ENCODE measurements around the gene LMF1.

GRCh38 chr16:818592-818991 lies 152.2 kb downstream of the LMF1 start:
- TF ChIP-seq NCOA1 (IDR thresholded peaks at IDR 0.05; ENCODE audit: low read depth) = no peak
- TF ChIP-seq SMARCB1 (IDR thresholded peaks at IDR 0.05; ENCODE audit: insufficient read length, low read depth) = no peak
- no peak for TF ChIP-seq ZNF143 (CRISPR knock-in tag; IDR thresholded peaks at IDR 0.05)
- TF ChIP-seq ZBED1 (IDR thresholded peaks at IDR 0.05) = no peak
- TF ChIP-seq, protein P1, sequence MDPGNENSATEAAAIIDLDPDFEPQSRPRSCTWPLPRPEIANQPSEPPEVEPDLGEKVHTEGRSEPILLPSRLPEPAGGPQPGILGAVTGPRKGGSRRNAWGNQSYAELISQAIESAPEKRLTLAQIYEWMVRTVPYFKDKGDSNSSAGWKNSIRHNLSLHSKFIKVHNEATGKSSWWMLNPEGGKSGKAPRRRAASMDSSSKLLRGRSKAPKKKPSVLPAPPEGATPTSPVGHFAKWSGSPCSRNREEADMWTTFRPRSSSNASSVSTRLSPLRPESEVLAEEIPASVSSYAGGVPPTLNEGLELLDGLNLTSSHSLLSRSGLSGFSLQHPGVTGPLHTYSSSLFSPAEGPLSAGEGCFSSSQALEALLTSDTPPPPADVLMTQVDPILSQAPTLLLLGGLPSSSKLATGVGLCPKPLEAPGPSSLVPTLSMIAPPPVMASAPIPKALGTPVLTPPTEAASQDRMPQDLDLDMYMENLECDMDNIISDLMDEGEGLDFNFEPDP (CRISPR knock-in tag; IDR thresholded peaks at IDR 0.05) = no peak
- no peak for TF ChIP-seq POLR2A (conservative IDR thresholded peaks at IDR 0.05)
- no peak for TF ChIP-seq ATF7 (IDR thresholded peaks at IDR 0.05)
- TF ChIP-seq, protein P2, sequence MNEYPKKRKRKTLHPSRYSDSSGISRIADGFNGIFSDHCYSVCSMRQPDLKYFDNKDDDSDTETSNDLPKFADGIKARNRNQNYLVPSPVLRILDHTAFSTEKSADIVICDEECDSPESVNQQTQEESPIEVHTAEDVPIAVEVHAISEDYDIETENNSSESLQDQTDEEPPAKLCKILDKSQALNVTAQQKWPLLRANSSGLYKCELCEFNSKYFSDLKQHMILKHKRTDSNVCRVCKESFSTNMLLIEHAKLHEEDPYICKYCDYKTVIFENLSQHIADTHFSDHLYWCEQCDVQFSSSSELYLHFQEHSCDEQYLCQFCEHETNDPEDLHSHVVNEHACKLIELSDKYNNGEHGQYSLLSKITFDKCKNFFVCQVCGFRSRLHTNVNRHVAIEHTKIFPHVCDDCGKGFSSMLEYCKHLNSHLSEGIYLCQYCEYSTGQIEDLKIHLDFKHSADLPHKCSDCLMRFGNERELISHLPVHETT (CRISPR knock-in tag; conservative IDR thresholded peaks at IDR 0.05 in 1 of 2, IDR thresholded peaks at IDR 0.05 in 1 of 2) = no peak
- no peak for TF ChIP-seq FOXK1 (CRISPR knock-in tag; IDR thresholded peaks at IDR 0.05; ENCODE audit: borderline replicate concordance)
- TF ChIP-seq, protein P3, sequence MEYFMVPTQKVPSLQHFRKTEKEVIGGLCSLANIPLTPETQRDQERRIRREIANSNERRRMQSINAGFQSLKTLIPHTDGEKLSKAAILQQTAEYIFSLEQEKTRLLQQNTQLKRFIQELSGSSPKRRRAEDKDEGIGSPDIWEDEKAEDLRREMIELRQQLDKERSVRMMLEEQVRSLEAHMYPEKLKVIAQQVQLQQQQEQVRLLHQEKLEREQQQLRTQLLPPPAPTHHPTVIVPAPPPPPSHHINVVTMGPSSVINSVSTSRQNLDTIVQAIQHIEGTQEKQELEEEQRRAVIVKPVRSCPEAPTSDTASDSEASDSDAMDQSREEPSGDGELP (CRISPR knock-in tag; IDR thresholded peaks at IDR 0.05; ENCODE audit: borderline replicate concordance) = no peak
- TF ChIP-seq DDX20 (tag; IDR thresholded peaks at IDR 0.05; ENCODE audit: low read depth) = no peak
- TF ChIP-seq, protein P4, sequence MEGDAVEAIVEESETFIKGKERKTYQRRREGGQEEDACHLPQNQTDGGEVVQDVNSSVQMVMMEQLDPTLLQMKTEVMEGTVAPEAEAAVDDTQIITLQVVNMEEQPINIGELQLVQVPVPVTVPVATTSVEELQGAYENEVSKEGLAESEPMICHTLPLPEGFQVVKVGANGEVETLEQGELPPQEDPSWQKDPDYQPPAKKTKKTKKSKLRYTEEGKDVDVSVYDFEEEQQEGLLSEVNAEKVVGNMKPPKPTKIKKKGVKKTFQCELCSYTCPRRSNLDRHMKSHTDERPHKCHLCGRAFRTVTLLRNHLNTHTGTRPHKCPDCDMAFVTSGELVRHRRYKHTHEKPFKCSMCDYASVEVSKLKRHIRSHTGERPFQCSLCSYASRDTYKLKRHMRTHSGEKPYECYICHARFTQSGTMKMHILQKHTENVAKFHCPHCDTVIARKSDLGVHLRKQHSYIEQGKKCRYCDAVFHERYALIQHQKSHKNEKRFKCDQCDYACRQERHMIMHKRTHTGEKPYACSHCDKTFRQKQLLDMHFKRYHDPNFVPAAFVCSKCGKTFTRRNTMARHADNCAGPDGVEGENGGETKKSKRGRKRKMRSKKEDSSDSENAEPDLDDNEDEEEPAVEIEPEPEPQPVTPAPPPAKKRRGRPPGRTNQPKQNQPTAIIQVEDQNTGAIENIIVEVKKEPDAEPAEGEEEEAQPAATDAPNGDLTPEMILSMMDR (IDR thresholded peaks at IDR 0.05 in 2 of 3, conservative IDR thresholded peaks at IDR 0.05 in 1 of 3; ENCODE audit: insufficient read depth in 2 of 3, low read depth in 1 of 3, low read length in 3 of 3) = no peak
- TF ChIP-seq, protein P5, sequence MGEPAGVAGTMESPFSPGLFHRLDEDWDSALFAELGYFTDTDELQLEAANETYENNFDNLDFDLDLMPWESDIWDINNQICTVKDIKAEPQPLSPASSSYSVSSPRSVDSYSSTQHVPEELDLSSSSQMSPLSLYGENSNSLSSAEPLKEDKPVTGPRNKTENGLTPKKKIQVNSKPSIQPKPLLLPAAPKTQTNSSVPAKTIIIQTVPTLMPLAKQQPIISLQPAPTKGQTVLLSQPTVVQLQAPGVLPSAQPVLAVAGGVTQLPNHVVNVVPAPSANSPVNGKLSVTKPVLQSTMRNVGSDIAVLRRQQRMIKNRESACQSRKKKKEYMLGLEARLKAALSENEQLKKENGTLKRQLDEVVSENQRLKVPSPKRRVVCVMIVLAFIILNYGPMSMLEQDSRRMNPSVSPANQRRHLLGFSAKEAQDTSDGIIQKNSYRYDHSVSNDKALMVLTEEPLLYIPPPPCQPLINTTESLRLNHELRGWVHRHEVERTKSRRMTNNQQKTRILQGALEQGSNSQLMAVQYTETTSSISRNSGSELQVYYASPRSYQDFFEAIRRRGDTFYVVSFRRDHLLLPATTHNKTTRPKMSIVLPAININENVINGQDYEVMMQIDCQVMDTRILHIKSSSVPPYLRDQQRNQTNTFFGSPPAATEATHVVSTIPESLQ (CRISPR knock-in tag; IDR thresholded peaks at IDR 0.05) = no peak
- TF ChIP-seq RFX5 (IDR thresholded peaks at IDR 0.05; ENCODE audit: low read depth, low read length) = no peak

Data from K562 (cell line).